ENCODE measurements around the gene TGIF1. TPM values are rescaled to one million over a fixed set of nuclear protein-coding genes. Genes with fewer than 3 reads are reported as not detected.

TGIF1 gene
- polyA plus RNA-seq, 3 donors: 32.2 to 109 (median 39.8) TPM

- Histone ChIP-seq H2AFZ (ENCODE audit: insufficient read depth, low read depth, low read length, poor library complexity, severe bottlenecking) (peak overlapping the region; percentile 73), H3K27me3 (ENCODE audit: control insufficient read depth in 2 of 2, insufficient read depth in 2 of 2, low read length in 2 of 2) (no peaks in the 10 kb centered on the region), H4K20me1 (ENCODE audit: insufficient read depth, low read length) (peaks cover 3% of the 10 kb centered on the region), H3K27ac (ENCODE audit: low read depth in 1 of 2, low read length in 2 of 2) (peak overlapping the region; percentile 99), H3K4me2 (replicated peaks; ENCODE audit: extremely low read depth, low read length, poor library complexity, severe bottlenecking) (peak overlapping the region; percentile 96), H3K4me3 (replicated peaks in 1 of 3; ENCODE audit: low read depth in 2 of 3, low read length in 3 of 3) (peak overlapping the region; percentile 70 to 86 (median 77)), H3K4me1 (ENCODE audit: control insufficient read depth in 1 of 2, insufficient read depth in 2 of 2, low read length in 2 of 2) (peaks cover 38 to 47% of the 10 kb centered on the region in 2 donors), H3K9ac (ENCODE audit: insufficient read depth, low read length, poor library complexity, severe bottlenecking) (peak overlapping the region; percentile 98), H3K9me3 (replicated peaks in 1 of 2; ENCODE audit: control insufficient read depth in 1 of 2, insufficient read depth in 1 of 2, low read length in 2 of 2) (no peaks in the 10 kb centered on the region), H3K79me2 (ENCODE audit: insufficient read depth, low read length) (peaks cover 20% of the 10 kb centered on the region), H3K36me3 (replicated peaks in 1 of 2; ENCODE audit: control insufficient read depth in 1 of 2, insufficient read depth in 2 of 2, low read length in 2 of 2) (no peaks in the 10 kb centered on the region)
- peaks cover 0 to 4% (median 4%) of the 10 kb centered on the region in 3 donors for H3K27me3 Mint-ChIP-seq (ENCODE audit: low read depth in 3 of 3)
- WGBS (ENCODE audit: insufficient coverage): 0% methylated on average over 8 of the region's 22 CpGs
- peak overlapping the region; percentile 90 to 94 for H3K4me3 Mint-ChIP-seq
- intact Hi-C loops (cut with micrococcal nuclease): loop anchor here (5.0 to 10.0 kb wide), 5 partner anchors 150 to 792 kb away; partner anchors contain the start of genes MYL12B (in 1 of the 2) and SMCHD1 (in 1 of the 2)
- TF ChIP-seq, protein P1, sequence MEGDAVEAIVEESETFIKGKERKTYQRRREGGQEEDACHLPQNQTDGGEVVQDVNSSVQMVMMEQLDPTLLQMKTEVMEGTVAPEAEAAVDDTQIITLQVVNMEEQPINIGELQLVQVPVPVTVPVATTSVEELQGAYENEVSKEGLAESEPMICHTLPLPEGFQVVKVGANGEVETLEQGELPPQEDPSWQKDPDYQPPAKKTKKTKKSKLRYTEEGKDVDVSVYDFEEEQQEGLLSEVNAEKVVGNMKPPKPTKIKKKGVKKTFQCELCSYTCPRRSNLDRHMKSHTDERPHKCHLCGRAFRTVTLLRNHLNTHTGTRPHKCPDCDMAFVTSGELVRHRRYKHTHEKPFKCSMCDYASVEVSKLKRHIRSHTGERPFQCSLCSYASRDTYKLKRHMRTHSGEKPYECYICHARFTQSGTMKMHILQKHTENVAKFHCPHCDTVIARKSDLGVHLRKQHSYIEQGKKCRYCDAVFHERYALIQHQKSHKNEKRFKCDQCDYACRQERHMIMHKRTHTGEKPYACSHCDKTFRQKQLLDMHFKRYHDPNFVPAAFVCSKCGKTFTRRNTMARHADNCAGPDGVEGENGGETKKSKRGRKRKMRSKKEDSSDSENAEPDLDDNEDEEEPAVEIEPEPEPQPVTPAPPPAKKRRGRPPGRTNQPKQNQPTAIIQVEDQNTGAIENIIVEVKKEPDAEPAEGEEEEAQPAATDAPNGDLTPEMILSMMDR (IDR thresholded peaks at IDR 0.05): no peak
- peaks cover 24% of the 10 kb centered on the region for H3K4me1 Mint-ChIP-seq
- peak in 2 of 3 donors; percentile 35 to 43 for DNase-seq
- peak overlapping the region; percentile 100 for H3K27ac Mint-ChIP-seq
- H3K9me3 Mint-ChIP-seq: peaks cover 0 to 3% (median 0%) of the 10 kb centered on the region in 7 donors
- H3K36me3 Mint-ChIP-seq: no peaks in the 10 kb centered on the region
These were observed 2.7 kb upstream of the TGIF1 start for GRCh38 chr18:3447068-3447894.

DNA sequence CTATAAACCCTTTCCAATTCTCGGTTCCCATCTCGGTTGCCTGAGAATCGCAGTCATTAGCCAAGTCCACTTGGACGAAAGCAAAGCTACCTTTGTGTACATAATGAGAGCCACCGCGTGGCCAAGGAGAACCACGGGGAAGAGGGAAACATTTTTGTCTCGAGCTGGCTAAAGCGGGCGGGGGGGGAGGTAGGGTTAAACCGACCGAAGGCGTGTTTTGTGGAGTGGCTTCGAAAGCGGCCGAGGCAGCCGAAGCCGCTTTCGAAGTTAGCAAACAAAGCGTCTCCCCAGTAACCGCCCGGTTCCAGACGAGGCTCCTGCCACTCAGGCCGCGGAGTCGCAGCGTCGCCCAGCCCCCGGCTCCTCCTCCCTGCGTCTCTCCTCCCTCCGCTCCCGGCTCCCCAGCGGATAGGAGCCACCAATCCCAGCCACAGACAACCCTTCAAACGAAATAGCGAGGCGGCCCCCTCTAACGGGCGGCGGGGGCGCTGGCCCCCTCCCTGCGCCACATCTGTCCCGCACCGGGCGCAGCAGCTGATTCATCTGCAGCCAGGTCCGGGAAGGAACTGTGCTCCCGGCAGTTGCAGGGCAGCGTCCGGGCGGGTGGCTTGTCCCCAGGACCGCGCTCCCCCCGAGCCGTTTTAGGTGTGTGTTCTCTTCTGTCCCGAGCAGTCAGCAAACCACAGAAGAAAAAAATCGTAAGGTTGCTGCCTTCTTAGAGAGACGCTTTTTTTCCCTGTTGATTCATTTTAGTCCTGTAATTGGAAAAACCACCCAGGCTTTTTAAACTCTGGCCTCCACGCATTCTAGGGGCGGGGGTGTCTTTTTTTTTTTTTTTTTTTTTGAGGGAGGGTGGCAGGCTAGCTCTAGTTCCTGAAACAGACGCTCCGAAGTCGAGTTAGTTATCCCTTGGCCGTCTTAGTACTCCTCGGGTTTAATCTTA is 1.8 kb upstream of the TGIF1 start:
- Histone ChIP-seq H3K36me3 (replicated peaks in 1 of 2; ENCODE audit: control insufficient read depth in 1 of 2, insufficient read depth in 2 of 2, low read length in 2 of 2) (no peaks in the 10 kb centered on the region), H4K20me1 (ENCODE audit: insufficient read depth, low read length) (peaks cover 3% of the 10 kb centered on the region), H3K9ac (ENCODE audit: insufficient read depth, low read length, poor library complexity, severe bottlenecking) (peak overlapping the region; percentile 98), H2AFZ (ENCODE audit: insufficient read depth, low read depth, low read length, poor library complexity, severe bottlenecking) (peak overlapping the region; percentile 73), H3K4me3 (replicated peaks in 1 of 3; ENCODE audit: low read depth in 2 of 3, low read length in 3 of 3) (peak overlapping the region; percentile 70 to 86 (median 77)), H3K27me3 (ENCODE audit: control insufficient read depth in 2 of 2, insufficient read depth in 2 of 2, low read length in 2 of 2) (no peaks in the 10 kb centered on the region), H3K4me1 (ENCODE audit: control insufficient read depth in 1 of 2, insufficient read depth in 2 of 2, low read length in 2 of 2) (peaks cover 47 to 55% of the 10 kb centered on the region in 2 donors), H3K79me2 (ENCODE audit: insufficient read depth, low read length) (peaks cover 29% of the 10 kb centered on the region), H3K9me3 (replicated peaks in 1 of 2; ENCODE audit: control insufficient read depth in 1 of 2, insufficient read depth in 1 of 2, low read length in 2 of 2) (no peaks in the 10 kb centered on the region), H3K27ac (ENCODE audit: low read depth in 1 of 2, low read length in 2 of 2) (peak overlapping the region; percentile 99), H3K4me2 (replicated peaks; ENCODE audit: extremely low read depth, low read length, poor library complexity, severe bottlenecking) (peak overlapping the region; percentile 96)
- TF ChIP-seq, protein P1 (IDR thresholded peaks at IDR 0.05): no peak
- Mint-ChIP-seq H3K27me3 (ENCODE audit: low read depth in 3 of 3) (peaks cover 0 to 4% (median 3%) of the 10 kb centered on the region in 3 donors), H3K4me1 (peaks cover 33% of the 10 kb centered on the region), H3K27ac (peak overlapping the region; percentile 100), H3K4me3 (peak overlapping the region; percentile 90 to 94), H3K36me3 (no peaks in the 10 kb centered on the region), H3K9me3 (peaks cover 0 to 3% (median 0%) of the 10 kb centered on the region in 7 donors)
- WGBS (ENCODE audit: insufficient coverage): under 1% methylated on average over 57 of the region's 63 CpGs
- DNase-seq: peak; percentile 86 to 98 (median 96)
- intact Hi-C loops (cut with micrococcal nuclease): loop anchor here (2.0 to 10.0 kb wide), 8 partner anchors 147 to 793 kb away; partner anchors contain the start of genes EMILIN2 (in 1 of the 2), MYL12B (in 1 of the 2) and SMCHD1 (in 1 of the 2)

Measured in CD14-positive monocyte (primary cell).